ENCODE data around the gene MST1R.

Gene MST1R

GRCh38 chr3:49840388-49840787, 63.3 kb downstream of the MST1R start:
- Histone ChIP-seq H3K9ac (ENCODE audit: low read length) (no peak overlapping the region), H3K27ac (ENCODE audit: low read depth, low read length) (no peak overlapping the region), H3K36me3 (ENCODE audit: control insufficient read depth, insufficient read depth, low read length) (no peaks in the 10 kb centered on the region), H3K4me1 (ENCODE audit: control insufficient read depth, insufficient read depth, low read length) (peaks cover 4% of the 10 kb centered on the region), H3K4me3 (ENCODE audit: low read length) (no peak overlapping the region), H3K27me3 (ENCODE audit: control insufficient read depth, insufficient read depth, low read length) (no peaks in the 10 kb centered on the region)

GRCh38 chr3:49839193-49839809, 64.4 kb downstream of the MST1R start:
- no peaks in the 10 kb centered on the region for H3K27me3 ChIP-seq (ENCODE audit: control insufficient read depth, insufficient read depth, low read length)
- H3K4me3 ChIP-seq (ENCODE audit: low read length): no peak overlapping the region
- no peak overlapping the region for H3K9ac ChIP-seq (ENCODE audit: low read length)
- no peak overlapping the region for H3K27ac ChIP-seq (ENCODE audit: low read depth, low read length)
- peaks cover 4% of the 10 kb centered on the region for H3K4me1 ChIP-seq (ENCODE audit: control insufficient read depth, insufficient read depth, low read length)
- no peaks in the 10 kb centered on the region for H3K36me3 ChIP-seq (ENCODE audit: control insufficient read depth, insufficient read depth, low read length)

All from rectal smooth muscle tissue (tissue), 1 donor.